ENCODE measurements around the gene MAP3K5. TPM values are rescaled to one million over a fixed set of nuclear protein-coding genes. Genes with fewer than 3 reads are reported as not detected.

The MAP3K5 gene
- total and polyA plus RNA-seq, 3 donors from 2014 or later, result 21.3 to 55.3 (median 46.1) TPM

GRCh38 chr6:136767103-136767502 lies 25.2 kb downstream of the MAP3K5 start:
- Histone ChIP-seq H3K9me3 (no peaks in the 10 kb centered on the region), H3K4me3 (no peak overlapping the region), H3K36me3 (ENCODE audit: low read depth, missing control alignments) (no peaks in the 10 kb centered on the region), H3K27me3 (no peaks in the 10 kb centered on the region), H3K4me1 (peaks cover 6% of the 10 kb centered on the region), H3K27ac (no peak overlapping the region)
- intact Hi-C loops (cut with DNase I; ENCODE audit: low total_unique reads), result no loop called here
- no peak for DNase-seq
- no peak for TF ChIP-seq POLR2A (IDR thresholded peaks at IDR 0.05)
- TF ChIP-seq, protein P1, sequence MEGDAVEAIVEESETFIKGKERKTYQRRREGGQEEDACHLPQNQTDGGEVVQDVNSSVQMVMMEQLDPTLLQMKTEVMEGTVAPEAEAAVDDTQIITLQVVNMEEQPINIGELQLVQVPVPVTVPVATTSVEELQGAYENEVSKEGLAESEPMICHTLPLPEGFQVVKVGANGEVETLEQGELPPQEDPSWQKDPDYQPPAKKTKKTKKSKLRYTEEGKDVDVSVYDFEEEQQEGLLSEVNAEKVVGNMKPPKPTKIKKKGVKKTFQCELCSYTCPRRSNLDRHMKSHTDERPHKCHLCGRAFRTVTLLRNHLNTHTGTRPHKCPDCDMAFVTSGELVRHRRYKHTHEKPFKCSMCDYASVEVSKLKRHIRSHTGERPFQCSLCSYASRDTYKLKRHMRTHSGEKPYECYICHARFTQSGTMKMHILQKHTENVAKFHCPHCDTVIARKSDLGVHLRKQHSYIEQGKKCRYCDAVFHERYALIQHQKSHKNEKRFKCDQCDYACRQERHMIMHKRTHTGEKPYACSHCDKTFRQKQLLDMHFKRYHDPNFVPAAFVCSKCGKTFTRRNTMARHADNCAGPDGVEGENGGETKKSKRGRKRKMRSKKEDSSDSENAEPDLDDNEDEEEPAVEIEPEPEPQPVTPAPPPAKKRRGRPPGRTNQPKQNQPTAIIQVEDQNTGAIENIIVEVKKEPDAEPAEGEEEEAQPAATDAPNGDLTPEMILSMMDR (IDR thresholded peaks at IDR 0.05), result no peak
- 70 to 71% methylated on average over 2 of the region's 2 CpGs for WGBS, 2 donors

DNA sequence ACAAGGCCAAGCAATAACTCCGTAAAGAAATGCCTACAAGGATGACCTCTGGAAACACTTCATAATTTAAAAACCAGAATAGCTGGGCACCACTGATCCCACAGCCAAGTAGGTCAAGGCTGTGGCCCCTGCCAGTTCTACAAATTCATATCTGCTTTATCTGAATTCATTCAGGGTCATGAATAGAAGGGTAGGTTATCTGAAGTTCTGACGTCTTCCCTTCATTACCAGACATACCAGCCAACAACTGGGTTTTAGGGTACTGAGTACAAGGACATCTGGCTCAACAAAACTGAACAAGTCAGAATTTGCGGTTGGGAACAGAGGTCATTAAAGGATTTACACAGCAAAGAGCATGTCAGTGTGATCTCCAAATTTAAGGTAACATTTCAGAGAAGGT lies 26.0 kb downstream of the MAP3K5 start:
- Histone ChIP-seq H3K4me1 (peaks cover 14% of the 10 kb centered on the region), H3K9me3 (no peaks in the 10 kb centered on the region), H3K36me3 (ENCODE audit: low read depth, missing control alignments) (no peaks in the 10 kb centered on the region), H3K27me3 (no peaks in the 10 kb centered on the region), H3K27ac (no peak overlapping the region), H3K4me3 (no peak overlapping the region)
- intact Hi-C loops (cut with DNase I; ENCODE audit: low total_unique reads), result no loop called here
- TF ChIP-seq, protein P1 (IDR thresholded peaks at IDR 0.05), result no peak
- no peak for TF ChIP-seq POLR2A (IDR thresholded peaks at IDR 0.05)
- no peak for DNase-seq
- 37 to 39% methylated on average over 3 of the region's 3 CpGs for WGBS, 2 donors

DNA sequence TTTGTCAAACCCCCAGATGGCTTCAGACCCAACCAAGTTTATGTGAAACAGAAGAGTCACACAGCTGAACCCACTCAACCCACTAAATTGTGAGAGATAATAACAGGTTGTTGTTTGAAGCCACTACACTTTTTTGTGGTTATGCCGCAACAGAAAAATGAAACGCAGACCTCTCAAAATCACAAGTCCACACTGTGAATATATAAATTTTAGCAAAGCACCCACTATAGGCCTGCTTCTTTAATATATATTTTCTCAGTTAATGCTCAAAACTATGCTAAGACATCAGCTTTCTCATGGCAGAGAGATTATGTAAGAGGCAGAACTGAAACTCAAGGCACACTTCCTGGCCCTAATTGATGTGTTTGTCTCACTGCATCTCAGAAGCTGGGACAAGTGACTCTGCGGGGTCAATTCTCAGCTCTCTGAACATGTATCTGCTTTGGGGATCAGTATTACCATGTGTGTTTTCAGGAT lies 27.7 kb downstream of the MAP3K5 start:
- DNase-seq, result no peak
- Histone ChIP-seq H3K27me3 (no peaks in the 10 kb centered on the region), H3K36me3 (ENCODE audit: low read depth, missing control alignments) (no peaks in the 10 kb centered on the region), H3K27ac (no peak overlapping the region), H3K4me1 (peaks cover 16% of the 10 kb centered on the region), H3K4me3 (no peak overlapping the region), H3K9me3 (no peaks in the 10 kb centered on the region)
- intact Hi-C loops (cut with DNase I; ENCODE audit: low total_unique reads), result no loop called here
- TF ChIP-seq POLR2A (IDR thresholded peaks at IDR 0.05), result no peak
- TF ChIP-seq, protein P1 (IDR thresholded peaks at IDR 0.05), result no peak
- 81 to 93% methylated on average over 3 of the region's 3 CpGs for whole genome bisulfite sequencing, 2 donors

- intact Hi-C loops (cut with DNase I; ENCODE audit: low total_unique reads), result no loop called here
- DNase-seq, result no peak
- no peak overlapping the region for H3K4me3 ChIP-seq
- H3K27me3 ChIP-seq, result no peaks in the 10 kb centered on the region
- peaks cover 16% of the 10 kb centered on the region for H3K4me1 ChIP-seq
- H3K9me3 ChIP-seq, result no peaks in the 10 kb centered on the region
- WGBS, 2 donors, result 89 to 94% methylated on average over 5 of the region's 5 CpGs
- H3K36me3 ChIP-seq (ENCODE audit: low read depth, missing control alignments), result no peaks in the 10 kb centered on the region
- TF ChIP-seq, protein P1 (IDR thresholded peaks at IDR 0.05), result no peak
- no peak for TF ChIP-seq POLR2A (IDR thresholded peaks at IDR 0.05)
- no peak overlapping the region for H3K27ac ChIP-seq
These were observed 28.4 kb downstream of the MAP3K5 start for GRCh38 chr6:136763716-136764516.

DNA sequence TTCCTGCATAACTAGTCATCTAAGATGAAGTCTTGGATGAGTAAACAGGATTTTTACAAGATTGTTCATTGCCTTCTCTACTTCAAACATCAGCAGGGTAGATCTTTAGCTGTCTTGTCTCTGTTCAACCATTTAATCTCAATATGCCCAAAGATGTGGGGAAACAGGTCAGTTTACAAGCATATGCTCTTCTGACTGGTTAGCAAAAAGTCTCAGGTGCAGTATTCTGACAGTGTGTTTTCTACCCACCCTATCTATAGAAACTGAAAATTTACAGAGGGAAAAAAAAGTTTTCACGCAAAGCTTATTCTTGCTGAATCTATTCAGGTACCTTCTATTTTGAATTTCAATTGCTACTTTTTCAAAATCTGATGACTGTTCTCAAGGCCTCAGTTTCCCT lies 29.0 kb downstream of the MAP3K5 start:
- TF ChIP-seq, protein P1 (IDR thresholded peaks at IDR 0.05), result no peak
- TF ChIP-seq POLR2A (IDR thresholded peaks at IDR 0.05), result no peak
- 94% methylated on average over 1 of the region's 1 CpG for WGBS, 2 donors
- H3K36me3 ChIP-seq (ENCODE audit: low read depth, missing control alignments), result no peaks in the 10 kb centered on the region
- no peaks in the 10 kb centered on the region for H3K27me3 ChIP-seq
- H3K9me3 ChIP-seq, result no peaks in the 10 kb centered on the region
- peaks cover 16% of the 10 kb centered on the region for H3K4me1 ChIP-seq
- no peak overlapping the region for H3K4me3 ChIP-seq
- intact Hi-C loops (cut with DNase I; ENCODE audit: low total_unique reads), result no loop called here
- no peak overlapping the region for H3K27ac ChIP-seq
- DNase-seq, result no peak
